Fibroblast of villous mesenchyme (primary cell): ENCODE measurements around the gene RALGPS1. TPM values are rescaled to one million over a fixed set of nuclear protein-coding genes. Genes with fewer than 3 reads are reported as not detected.
A peak's percentile ranks its signal among the peaks of the same experiment; 100 is the strongest.

ENCODE experiments used
- DNase-seq: peaks from one replicate; pipeline ENCODE4 v3.0.0-alpha.2; 2010; ENCODE audit warnings: low read depth
- H3K4me3 ChIP-seq: 2 replicates; pipeline ENCODE4 v1.5.1; 2011; ENCODE audit warnings: low read depth, mild to moderate bottlenecking, low read length
- total RNA-seq: library from RNA; depleted of rRNA; stranded (reverse); fragments of >200 nt; gene quantifications from 2 replicates; pipeline ENCODE4 v1.2.3, GENCODE V29; 2012
- TF ChIP-seq, protein P1 (sequence below): IDR thresholded peaks from 2 replicates; pipeline ENCODE4 v1.5.1; 2012; ENCODE audit warnings: low read depth, mild to moderate bottlenecking, low read length; ENCODE audit not compliant: insufficient read depth

The RALGPS1 gene
- total RNA-seq, 1 donor, result 2.6 TPM

DNA sequence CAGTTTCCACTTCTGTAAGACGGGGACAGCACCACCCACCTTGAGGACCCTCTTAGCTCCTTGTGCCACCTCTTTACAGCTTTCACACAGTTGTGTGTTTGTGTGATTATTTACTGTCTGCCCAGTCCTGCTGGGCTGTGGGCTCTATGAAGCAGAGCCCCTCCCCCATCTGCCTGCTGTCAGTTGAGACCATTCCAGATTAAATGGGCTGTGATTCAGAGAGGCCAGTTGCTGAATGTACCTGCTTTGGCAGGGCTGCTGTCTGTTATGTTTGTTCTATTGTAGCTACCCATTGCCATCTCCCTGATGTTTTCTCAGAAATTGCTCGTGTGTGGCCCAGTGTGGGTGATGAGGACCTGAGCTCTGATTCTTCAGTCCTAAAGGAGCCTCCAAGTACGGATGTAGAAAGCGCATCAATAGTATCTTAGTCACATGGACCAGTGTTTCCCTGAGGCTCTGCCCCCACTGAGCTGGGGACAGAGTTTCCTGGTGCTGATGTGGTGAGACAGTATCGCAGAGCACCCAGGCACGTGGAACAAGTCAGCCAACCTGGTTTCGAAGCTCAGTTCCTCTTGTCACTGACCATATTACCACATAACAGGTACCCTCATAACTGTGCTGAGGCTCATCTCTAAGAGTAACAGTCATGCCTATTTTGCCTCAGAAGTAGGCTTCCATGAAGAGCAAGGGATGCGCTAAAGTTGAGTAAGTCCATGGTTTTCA is 204.2 kb downstream of the RALGPS1 start:
- no peak for DNase-seq
- TF ChIP-seq, protein P1, sequence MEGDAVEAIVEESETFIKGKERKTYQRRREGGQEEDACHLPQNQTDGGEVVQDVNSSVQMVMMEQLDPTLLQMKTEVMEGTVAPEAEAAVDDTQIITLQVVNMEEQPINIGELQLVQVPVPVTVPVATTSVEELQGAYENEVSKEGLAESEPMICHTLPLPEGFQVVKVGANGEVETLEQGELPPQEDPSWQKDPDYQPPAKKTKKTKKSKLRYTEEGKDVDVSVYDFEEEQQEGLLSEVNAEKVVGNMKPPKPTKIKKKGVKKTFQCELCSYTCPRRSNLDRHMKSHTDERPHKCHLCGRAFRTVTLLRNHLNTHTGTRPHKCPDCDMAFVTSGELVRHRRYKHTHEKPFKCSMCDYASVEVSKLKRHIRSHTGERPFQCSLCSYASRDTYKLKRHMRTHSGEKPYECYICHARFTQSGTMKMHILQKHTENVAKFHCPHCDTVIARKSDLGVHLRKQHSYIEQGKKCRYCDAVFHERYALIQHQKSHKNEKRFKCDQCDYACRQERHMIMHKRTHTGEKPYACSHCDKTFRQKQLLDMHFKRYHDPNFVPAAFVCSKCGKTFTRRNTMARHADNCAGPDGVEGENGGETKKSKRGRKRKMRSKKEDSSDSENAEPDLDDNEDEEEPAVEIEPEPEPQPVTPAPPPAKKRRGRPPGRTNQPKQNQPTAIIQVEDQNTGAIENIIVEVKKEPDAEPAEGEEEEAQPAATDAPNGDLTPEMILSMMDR, result no peak
- H3K4me3 ChIP-seq, result no peak overlapping the region

DNA sequence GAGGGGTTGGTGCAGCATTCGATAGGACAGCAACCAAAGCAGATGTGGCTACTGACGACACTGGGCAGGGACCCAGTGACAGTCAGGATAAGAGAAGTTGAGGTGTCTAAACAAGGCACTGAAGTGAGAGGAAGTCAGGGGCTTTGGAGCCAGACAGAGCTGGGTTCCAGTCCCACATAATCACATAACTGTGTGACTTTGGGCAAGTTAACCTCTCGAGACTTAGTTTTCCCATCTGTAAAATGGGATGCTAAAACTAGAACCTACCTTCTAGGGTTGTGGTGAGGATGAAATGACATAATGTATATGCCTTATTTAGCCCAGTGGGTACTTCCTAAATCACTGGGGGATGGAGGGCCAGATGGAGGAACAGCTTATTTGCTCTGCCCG is 204.7 kb downstream of the RALGPS1 start:
- TF ChIP-seq, protein P1, result no peak
- no peak for DNase-seq
- H3K4me3 ChIP-seq, result no peak overlapping the region

DNA sequence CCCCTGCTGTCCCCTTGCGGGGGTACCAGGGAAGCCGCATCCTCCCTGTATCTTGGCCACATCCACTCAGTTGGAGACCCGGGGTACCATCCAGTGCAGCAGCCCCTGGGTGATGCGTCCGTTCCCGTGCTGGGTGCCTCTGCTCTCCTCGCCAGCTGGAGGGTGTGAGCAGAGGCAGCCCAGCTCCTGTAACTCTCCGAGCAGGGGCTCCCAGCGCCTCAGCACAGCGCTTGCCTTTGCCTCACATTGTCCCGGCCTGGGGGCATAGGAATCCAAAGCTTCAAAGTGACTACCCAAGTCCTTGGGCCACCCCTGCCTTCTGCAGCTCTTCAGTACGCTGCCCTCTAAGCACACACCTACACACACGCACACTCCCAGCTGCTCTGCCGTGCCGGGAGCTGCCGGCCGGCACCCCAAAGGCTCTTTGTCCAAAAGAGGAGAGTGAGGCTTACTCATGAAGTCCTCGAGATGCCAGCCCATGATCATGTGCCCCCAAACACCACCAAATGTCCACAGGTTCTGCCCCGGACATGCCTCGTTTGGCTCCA is 207.1 kb downstream of the RALGPS1 start:
- H3K4me3 ChIP-seq, result peak overlapping the region; percentile 67
- TF ChIP-seq, protein P1, result no peak
- DNase-seq, result peak; percentile 36

DNA sequence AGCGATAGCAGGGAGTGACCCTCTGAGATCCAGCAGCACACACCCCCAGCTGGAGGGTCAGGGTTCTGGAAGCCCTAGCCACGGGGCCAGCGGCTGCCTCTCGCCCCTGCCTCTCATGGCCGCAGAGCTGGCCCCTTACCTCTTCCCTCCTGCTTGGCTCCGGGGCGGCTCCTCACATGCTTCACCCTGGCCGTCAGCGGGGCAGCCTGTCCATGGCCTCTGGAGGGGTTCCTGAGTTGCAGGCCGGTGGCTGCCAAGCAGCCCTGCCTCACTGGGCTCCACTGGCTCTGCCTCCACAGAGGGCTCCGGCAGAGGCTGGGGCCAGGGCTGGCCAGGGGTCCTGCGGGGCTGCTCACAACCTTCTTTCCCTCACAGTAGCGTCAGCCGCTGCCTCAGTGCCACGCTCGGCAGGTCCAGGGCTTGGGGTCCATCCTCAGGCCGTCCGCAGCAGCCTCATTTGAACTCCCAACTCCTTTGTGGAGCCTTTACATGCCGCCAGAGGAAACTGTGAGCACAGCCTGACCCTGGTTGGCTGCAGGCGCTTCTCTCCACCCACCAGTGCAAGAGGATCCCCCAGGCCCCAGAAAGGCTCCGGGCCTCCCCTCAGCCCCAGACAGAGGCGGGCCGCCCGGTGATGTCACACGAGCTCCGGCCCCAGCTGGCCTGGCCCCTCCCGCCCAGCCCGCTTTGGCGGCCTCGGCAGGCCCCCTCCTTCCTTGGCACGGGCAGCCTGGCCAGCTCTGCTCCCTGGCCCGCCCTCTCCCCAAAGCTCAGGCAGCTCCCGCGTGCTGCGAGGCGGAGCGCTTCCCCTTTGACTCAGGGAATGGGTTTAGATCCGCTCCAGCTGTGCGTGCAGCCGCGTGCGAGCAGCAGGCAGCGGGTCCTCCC is 207.8 kb downstream of the RALGPS1 start, which contains the start of gene ANGPTL2:
Gene ANGPTL2, minus strand, starts transcription at position 460 of the 888 bp plus-strand sequence. CDS start 13,904 bp downstream, outside the sequence.
- peak; percentile 96 for DNase-seq
- H3K4me3 ChIP-seq, result peak within 1 kb of the TSS; percentile 67
- TF ChIP-seq, protein P1, result no peak

DNA sequence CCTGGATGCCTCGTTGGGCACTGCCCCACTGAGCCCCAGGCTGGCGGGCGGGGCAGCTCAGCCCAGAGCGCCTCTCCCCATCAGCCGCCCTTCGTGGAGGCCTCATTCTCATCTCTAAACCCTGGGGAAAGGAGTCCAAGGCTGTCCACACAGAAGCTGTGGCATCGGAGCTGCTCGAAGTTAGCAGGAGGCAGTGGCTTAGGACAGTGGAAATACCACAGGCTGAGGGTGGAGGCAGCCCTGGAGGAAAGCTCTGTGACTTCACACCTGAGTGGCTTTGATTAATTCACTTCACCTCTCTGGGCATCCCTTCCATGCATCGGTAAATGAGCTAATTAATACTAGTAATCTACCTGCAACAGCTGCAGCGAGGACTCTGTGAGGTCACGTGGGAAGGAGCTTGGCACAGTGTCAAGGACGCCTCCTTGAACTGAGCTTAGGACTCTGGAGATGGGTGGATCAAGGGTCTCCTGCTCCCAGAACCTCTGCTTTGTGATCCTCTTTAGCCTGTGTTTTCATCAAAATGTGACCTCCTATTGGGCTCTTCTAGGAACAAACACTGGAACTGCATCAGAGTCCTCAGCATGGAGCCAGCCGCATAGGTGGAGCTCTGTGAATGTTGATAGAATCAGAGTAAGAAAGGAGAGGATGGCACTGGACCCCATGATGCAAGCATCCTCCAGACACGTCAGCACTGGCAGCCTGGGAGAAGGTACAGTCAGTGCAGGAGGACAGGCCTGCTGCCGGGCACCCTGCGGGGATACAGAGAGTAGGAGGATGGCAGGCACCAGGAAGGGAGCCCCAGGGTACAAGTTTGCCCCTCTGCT is 208.7 kb downstream of the RALGPS1 start:
- TF ChIP-seq, protein P1, result no peak
- H3K4me3 ChIP-seq, result peak overlapping the region; percentile 67
- DNase-seq, result no peak

DNA sequence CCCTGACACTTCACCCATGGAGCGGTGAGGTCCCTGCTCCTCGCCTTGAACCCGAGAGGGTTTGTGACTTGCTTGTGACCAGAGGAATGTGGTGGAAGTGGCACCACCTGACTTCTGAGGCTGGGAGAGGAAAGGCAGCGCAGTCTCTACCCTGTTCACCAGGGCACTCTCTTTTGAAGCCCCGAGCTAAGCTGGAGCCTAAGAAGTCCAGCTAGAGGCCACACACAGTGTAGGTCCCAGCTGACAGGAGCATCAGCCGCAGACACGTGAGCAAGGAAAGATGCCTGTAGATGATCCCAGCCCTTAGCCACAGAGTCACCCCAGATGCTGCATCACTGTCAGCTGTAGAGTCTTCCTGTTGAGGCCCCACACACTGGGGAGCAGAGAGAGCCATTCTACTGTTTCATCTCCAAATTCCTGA is 209.5 kb downstream of the RALGPS1 start:
- H3K4me3 ChIP-seq, result no peak overlapping the region
- DNase-seq, result no peak
- TF ChIP-seq, protein P1, result no peak
